H9 (cell line): ENCODE measurements around the gene SYMPK. TPM values are rescaled to one million over a fixed set of nuclear protein-coding genes. Genes with fewer than 3 reads are reported as not detected.

Experiments
- DNase-seq: peaks from one replicate; pipeline ENCODE4 v3.0.0-alpha.2; 2017
- H2AFZ ChIP-seq: one replicate; pipeline ENCODE4 v1.6.1; 2013; ENCODE audit warnings: mild to moderate bottlenecking, low read length, control low read depth, moderate library complexity
- H2AK5ac ChIP-seq: 2 replicates; pipeline ENCODE4 v1.6.1; 2013; ENCODE audit warnings: low read length, control low read depth, mixed read lengths; ENCODE audit not compliant: insufficient read length
- H2BK120ac ChIP-seq: one replicate; pipeline ENCODE4 v1.6.1; 2013; ENCODE audit warnings: low read depth, mild to moderate bottlenecking, low read length, control low read depth, inconsistent platforms; ENCODE audit not compliant: poor library complexity, severe bottlenecking
- H2BK12ac ChIP-seq: 2 replicates; pipeline ENCODE4 v1.6.1; 2013; ENCODE audit warnings: low read length, control low read depth, mixed read lengths, low read depth; ENCODE audit not compliant: insufficient read length
- H2BK15ac ChIP-seq: 2 replicates; pipeline ENCODE4 v1.6.1; 2013; ENCODE audit warnings: low read depth, low read length, control low read depth
- H2BK20ac ChIP-seq: one replicate; pipeline ENCODE4 v1.6.1; 2013; ENCODE audit warnings: low read depth, mild to moderate bottlenecking, low read length, control low read depth, inconsistent platforms; ENCODE audit not compliant: poor library complexity, severe bottlenecking
- H2BK5ac ChIP-seq: 2 replicates; pipeline ENCODE4 v1.6.1; 2013; ENCODE audit warnings: low read length, control low read depth, mixed read lengths; ENCODE audit not compliant: insufficient read length
- H3K14ac ChIP-seq: 2 replicates; pipeline ENCODE4 v1.6.1; 2013; ENCODE audit warnings: low read length, control low read depth; ENCODE audit not compliant: insufficient read depth
- H3K18ac ChIP-seq: 2 replicates; pipeline ENCODE4 v1.6.1; 2013; ENCODE audit warnings: low read depth, mild to moderate bottlenecking, mixed read lengths, low read length, control low read depth; ENCODE audit not compliant: insufficient read length
- H3K23ac ChIP-seq: 2 replicates; pipeline ENCODE4 v1.6.1; 2013; ENCODE audit warnings: low read length, control low read depth, mixed read lengths, low read depth; ENCODE audit not compliant: insufficient read length
- H3K23me2 ChIP-seq: 2 replicates; pipeline ENCODE4 v1.6.1; 2013; ENCODE audit warnings: low read depth, mild to moderate bottlenecking, mixed read lengths, low read length, control low read depth; ENCODE audit not compliant: insufficient read length, poor library complexity, severe bottlenecking
- H3K27ac ChIP-seq: 2 replicates; pipeline ENCODE4 v1.5.1; 2013; ENCODE audit warnings: low read length, control low read depth, mixed read lengths, low read depth; ENCODE audit not compliant: insufficient read length
- H3K27me3 ChIP-seq: 2 replicates; pipeline ENCODE4 v1.6.1; 2013; ENCODE audit warnings: low read length, control low read depth, inconsistent platforms; ENCODE audit not compliant: insufficient read depth
- H3K4ac ChIP-seq: 2 replicates; pipeline ENCODE4 v1.6.1; 2013; ENCODE audit warnings: low read depth, mild to moderate bottlenecking, control low read depth, inconsistent platforms, low read length, moderate library complexity
- H3K4me1 ChIP-seq: 2 replicates; pipeline ENCODE4 v1.6.1; 2013; ENCODE audit warnings: low read length, control low read depth, inconsistent platforms; ENCODE audit not compliant: insufficient read depth
- H3K4me2 ChIP-seq: 2 replicates; pipeline ENCODE4 v1.6.1; 2013; ENCODE audit warnings: low read length, control low read depth, mixed read lengths; ENCODE audit not compliant: insufficient read length, insufficient read depth
- H3K56ac ChIP-seq: 2 replicates; pipeline ENCODE4 v1.6.1; 2013; ENCODE audit warnings: low read depth, mild to moderate bottlenecking, mixed read lengths, low read length, control low read depth; ENCODE audit not compliant: insufficient read length
- H3K79me1 ChIP-seq: 2 replicates; pipeline ENCODE4 v1.6.1; 2013; ENCODE audit warnings: low read depth, mild to moderate bottlenecking, moderate library complexity, low read length, control low read depth, inconsistent platforms; ENCODE audit not compliant: insufficient read depth, poor library complexity, severe bottlenecking
- H3K79me2 ChIP-seq: 2 replicates; pipeline ENCODE4 v1.6.1; 2013; ENCODE audit warnings: low read length, control low read depth, inconsistent platforms; ENCODE audit not compliant: insufficient read depth
- H3K9ac ChIP-seq: 2 replicates; pipeline ENCODE4 v1.6.1; 2013; ENCODE audit warnings: low read length, control low read depth, mixed read lengths; ENCODE audit not compliant: insufficient read length; ENCODE audit errors: extremely low read depth
- H3K9me3 ChIP-seq: one replicate; pipeline ENCODE4 v1.6.1; 2013; ENCODE audit warnings: low read depth, low read length, inconsistent platforms; ENCODE audit not compliant: control insufficient read depth
- H3T11ph ChIP-seq: one replicate; pipeline ENCODE4 v1.6.1; 2013; ENCODE audit warnings: mild to moderate bottlenecking, low read length, control low read depth, inconsistent platforms
- H4K20me1 ChIP-seq: one replicate; pipeline ENCODE4 v1.6.1; 2013; ENCODE audit not compliant: control insufficient read depth, insufficient read length, insufficient read depth
- H4K5ac ChIP-seq: 2 replicates; pipeline ENCODE4 v1.6.1; 2013; ENCODE audit warnings: low read depth, mild to moderate bottlenecking, mixed read lengths, low read length, control low read depth; ENCODE audit not compliant: insufficient read length
- H4K8ac ChIP-seq: replicated peaks from 2 replicates; pipeline ENCODE4 v1.6.1; 2013; ENCODE audit warnings: low read length, control low read depth, mixed read lengths, low read depth; ENCODE audit not compliant: insufficient read length
- H4K91ac ChIP-seq: 2 replicates; pipeline ENCODE4 v1.6.1; 2013; ENCODE audit warnings: low read depth, mild to moderate bottlenecking, moderate library complexity, mixed read lengths, low read length, control low read depth; ENCODE audit not compliant: insufficient read length
- H3K27ac Mint-ChIP-seq, 3 experiments: 2 replicates in 2 of 3; 3 replicates in 1 of 3; pipeline ENCODE4 v1.8.0; 2020 to 2021; ENCODE audit warnings: mixed read lengths in 3 of 3, mild to moderate bottlenecking in 1 of 3, moderate library complexity in 1 of 3
- H3K27me3 Mint-ChIP-seq: 2 replicates; pipeline ENCODE4 v1.8.0; 2021; ENCODE audit warnings: low read depth, mild to moderate bottlenecking, moderate library complexity, mixed read lengths
- H3K36me3 Mint-ChIP-seq, 3 experiments: 2 replicates in 2 of 3; 3 replicates in 1 of 3; pipeline ENCODE4 v1.8.0; 2020 to 2021; ENCODE audit warnings: low read depth in 3 of 3, mixed read lengths in 3 of 3; ENCODE audit not compliant: insufficient read depth in 1 of 3
- H3K4me1 Mint-ChIP-seq, 2 experiments: 2 replicates each; pipeline ENCODE4 v1.8.0; 2020; ENCODE audit warnings: mixed read lengths in 2 of 2
- H3K4me3 Mint-ChIP-seq, 2 experiments: 2 replicates in 1 of 2; 3 replicates in 1 of 2; pipeline ENCODE4 v1.8.0; 2020 to 2021; ENCODE audit warnings: mild to moderate bottlenecking in 2 of 2, mixed read lengths in 2 of 2, moderate library complexity in 1 of 2
- H3K9me3 Mint-ChIP-seq, 2 experiments: 2 replicates in 1 of 2; 3 replicates in 1 of 2; pipeline ENCODE4 v1.8.0; 2020; ENCODE audit warnings: mild to moderate bottlenecking in 2 of 2, mixed read lengths in 2 of 2, moderate library complexity in 1 of 2
- CTCF ChIP-seq: fragments of 200-600 bp; sonication (generic); conservative IDR thresholded peaks from 3 replicates; pipeline ENCODE4 v1.8.0; 2021; ENCODE audit warnings: antibody characterized with exemption, mild to moderate bottlenecking
- WGBS: extraction: QIAGEN DNeasy Blood & Tissue Kit; methylation state at CpG from one replicate; pipeline ENCODE4 v1.1.7; 2013; ENCODE audit warnings: missing lambda C conversion rate, low lambda C conversion rate, mixed read lengths; ENCODE audit not compliant: insufficient read length; ENCODE audit errors: extremely low coverage; 5-methylcytosine and 5-hydroxymethylcytosine counted together
- total RNA-seq: library from RNA; stranded (reverse); gene quantifications from 2 replicates; pipeline ENCODE4 v1.2.1, GENCODE V29; 2021

Gene SYMPK
- total RNA-seq, 1 experiment from 2014 or later = 104 TPM

GRCh38 chr19:45900738-45901431, 37.9 kb upstream of the SYMPK start:
- H4K8ac ChIP-seq = no peak overlapping the region
- no peak overlapping the region for H2BK12ac ChIP-seq
- no peaks in the 10 kb centered on the region for H3K9me3 ChIP-seq
- H2AK5ac ChIP-seq = no peak overlapping the region
- no peak overlapping the region for H3K4ac ChIP-seq
- H2BK120ac ChIP-seq = no peak overlapping the region
- H3K4me1 ChIP-seq = no peaks in the 10 kb centered on the region
- Mint-ChIP-seq H3K9me3 (no peaks in the 10 kb centered on the region), H3K4me3 (peak overlapping the region; percentile 65 to 78), H3K4me1 (peaks cover 7 to 12% of the 10 kb centered on the region in 2 experiments), H3K27ac (no peak overlapping the region), H3K36me3 (peaks cover 8 to 25% (median 25%) of the 10 kb centered on the region in 3 experiments), H3K27me3 (peaks cover 17% of the 10 kb centered on the region)
- TF ChIP-seq CTCF = no peak
- H3K79me2 ChIP-seq = no peaks in the 10 kb centered on the region
- no peaks in the 10 kb centered on the region for H4K20me1 ChIP-seq
- no peak overlapping the region for H3K27ac ChIP-seq
- H2BK15ac ChIP-seq = no peak overlapping the region
- no peak overlapping the region for H3K23ac ChIP-seq
- H3K23me2 ChIP-seq = peaks cover 15% of the 10 kb centered on the region
- H4K91ac ChIP-seq = no peak overlapping the region
- H3K4me2 ChIP-seq = peak overlapping the region; percentile 83
- H2AFZ ChIP-seq = no peak overlapping the region
- peaks cover 4% of the 10 kb centered on the region; the same call in 1 of the 2 replicates for H3K27me3 ChIP-seq
- DNase-seq = peak; percentile 38
- H3K56ac ChIP-seq = no peak overlapping the region
- H3T11ph ChIP-seq = no peak overlapping the region
- no peak overlapping the region for H3K9ac ChIP-seq
- H3K79me1 ChIP-seq = no peaks in the 10 kb centered on the region
- no peak overlapping the region for H3K14ac ChIP-seq
- no CpG with 5 or more reads among the region's 22 CpGs for WGBS
- H2BK5ac ChIP-seq = no peak overlapping the region
- no peak overlapping the region for H2BK20ac ChIP-seq
- no peak overlapping the region for H4K5ac ChIP-seq
- no peak overlapping the region for H3K18ac ChIP-seq
